Gastroesophageal sphincter (tissue), 4 donors: Measurements from ENCODE around the gene RELL1. TPM values are rescaled to one million over a fixed set of nuclear protein-coding genes. Genes with fewer than 3 reads are reported as not detected.

Experiments
- ATAC-seq: fragments of 150-250 bp; one replicate; pipeline ENCODE4 v1.9.1; 2016; ENCODE audit warnings: mild to moderate bottlenecking, moderate library complexity
- H3K27ac ChIP-seq, 4 donors: fragments of 200-600 bp; sonication (generic) in 3 of 4; 1 replicate in 3 of 4; 2 replicates in 1 of 4; pipeline ENCODE4 v1.5.1; 2016 to 2019
- H3K27me3 ChIP-seq: fragments of 200-600 bp; sonication (generic); one replicate; pipeline ENCODE4 v1.5.1; 2019
- H3K36me3 ChIP-seq, 2 donors: fragments of 200-600 bp; sonication (generic); one replicate each; pipeline ENCODE4 v1.5.1; 2019; ENCODE audit warnings: control low read depth in 1 of 2
- H3K4me1 ChIP-seq, 3 donors: fragments of 200-600 bp; sonication (generic); 1 replicate in 2 of 3; 2 replicates in 1 of 3; pipeline ENCODE4 v1.5.1; 2016 to 2019; ENCODE audit warnings: control low read depth in 2 of 3
- H3K4me3 ChIP-seq, 2 donors: fragments of 200-600 bp; sonication (generic); one replicate each; pipeline ENCODE4 v1.5.1; 2019; ENCODE audit warnings: mild to moderate bottlenecking in 1 of 2, moderate library complexity in 1 of 2
- H3K9me3 ChIP-seq, 3 donors: fragments of 200-600 bp; sonication (generic); one replicate each; pipeline ENCODE4 v1.5.1; 2017 to 2019; ENCODE audit warnings: control low read depth in 2 of 3
- EP300 ChIP-seq: sonication (generic); formaldehyde crosslinking; IDR thresholded peaks from one replicate; pipeline ENCODE4 v1.6.1; 2017; ENCODE audit warnings: antibody characterized with exemption, mild to moderate bottlenecking
- POLR2A ChIP-seq, 2 donors: fragments of 450-650 bp; IDR thresholded peaks; one replicate each; pipeline ENCODE4 v1.6.1; 2017; ENCODE audit warnings: antibody characterized with exemption in 2 of 2, mild to moderate bottlenecking in 2 of 2, moderate library complexity in 1 of 2
- POLR2AphosphoS5 ChIP-seq: sonication (generic); formaldehyde crosslinking; IDR thresholded peaks from one replicate; pipeline ENCODE4 v1.6.1; 2017; ENCODE audit warnings: antibody characterized with exemption
- WGBS, 2 donors: methylation state at CpG; one replicate each; pipeline ENCODE4 v1.1.5; 2018; ENCODE audit warnings: low coverage in 1 of 2; 5-methylcytosine and 5-hydroxymethylcytosine counted together
- total RNA-seq, 4 donors: library from RNA; depleted of rRNA; stranded (reverse); fragments of >200 nt; gene quantifications; one replicate each; pipeline ENCODE4 v1.1.0, GENCODE V29; 2016
- TF ChIP-seq, protein P1 (sequence below), 4 experiments: fragments of 200-600 bp in 2 of 4; fragments of 450-650 bp in 2 of 4; sonication (generic) in 1 of 4; IDR thresholded peaks; one replicate each; pipeline ENCODE4 v1.5.1; 2017 to 2019; ENCODE audit warnings: antibody characterized with exemption in 4 of 4, mild to moderate bottlenecking in 2 of 4, moderate library complexity in 2 of 4

Gene RELL1
- total RNA-seq, 4 donors from 2014 or later: 61.0 to 96.7 (median 69.3) TPM

GRCh38 chr4:37597034-37597433 is 89.1 kb downstream of the RELL1 start:
- Histone ChIP-seq H3K27ac (no peak overlapping the region), H3K9me3 (no peaks in the 10 kb centered on the region), H3K27me3 (no peaks in the 10 kb centered on the region), H3K4me3 (no peak overlapping the region), H3K4me1 (no peaks in the 10 kb centered on the region), H3K36me3 (no peaks in the 10 kb centered on the region)
- 90 to 100% methylated on average over 1 to 4 of the region's 4 CpGs for WGBS, 2 donors
- TF ChIP-seq, protein P1, sequence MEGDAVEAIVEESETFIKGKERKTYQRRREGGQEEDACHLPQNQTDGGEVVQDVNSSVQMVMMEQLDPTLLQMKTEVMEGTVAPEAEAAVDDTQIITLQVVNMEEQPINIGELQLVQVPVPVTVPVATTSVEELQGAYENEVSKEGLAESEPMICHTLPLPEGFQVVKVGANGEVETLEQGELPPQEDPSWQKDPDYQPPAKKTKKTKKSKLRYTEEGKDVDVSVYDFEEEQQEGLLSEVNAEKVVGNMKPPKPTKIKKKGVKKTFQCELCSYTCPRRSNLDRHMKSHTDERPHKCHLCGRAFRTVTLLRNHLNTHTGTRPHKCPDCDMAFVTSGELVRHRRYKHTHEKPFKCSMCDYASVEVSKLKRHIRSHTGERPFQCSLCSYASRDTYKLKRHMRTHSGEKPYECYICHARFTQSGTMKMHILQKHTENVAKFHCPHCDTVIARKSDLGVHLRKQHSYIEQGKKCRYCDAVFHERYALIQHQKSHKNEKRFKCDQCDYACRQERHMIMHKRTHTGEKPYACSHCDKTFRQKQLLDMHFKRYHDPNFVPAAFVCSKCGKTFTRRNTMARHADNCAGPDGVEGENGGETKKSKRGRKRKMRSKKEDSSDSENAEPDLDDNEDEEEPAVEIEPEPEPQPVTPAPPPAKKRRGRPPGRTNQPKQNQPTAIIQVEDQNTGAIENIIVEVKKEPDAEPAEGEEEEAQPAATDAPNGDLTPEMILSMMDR (IDR thresholded peaks at IDR 0.05): no peak
- no peak for TF ChIP-seq POLR2A (IDR thresholded peaks at IDR 0.05)
- no peak for TF ChIP-seq EP300
- no peak for TF ChIP-seq POLR2AphosphoS5
- ATAC-seq: no peak

- TF ChIP-seq POLR2AphosphoS5 (no peak), POLR2A (IDR thresholded peaks at IDR 0.05) (no peak), EP300 (no peak)
- TF ChIP-seq, protein P1 (IDR thresholded peaks at IDR 0.05): no peak
- Histone ChIP-seq H3K27ac (no peak overlapping the region), H3K9me3 (no peaks in the 10 kb centered on the region), H3K36me3 (no peaks in the 10 kb centered on the region), H3K27me3 (no peaks in the 10 kb centered on the region), H3K4me1 (no peaks in the 10 kb centered on the region), H3K4me3 (no peak overlapping the region)
- ATAC-seq: no peak
- 65 to 79% methylated on average over 5 to 12 of the region's 12 CpGs for whole genome bisulfite sequencing, 2 donors
Measured at GRCh38 chr4:37595875-37596680, 90.1 kb downstream of the RELL1 start.

GRCh38 chr4:37594099-37594498 is 92.1 kb downstream of the RELL1 start:
- H3K27me3 ChIP-seq: no peaks in the 10 kb centered on the region
- H3K4me3 ChIP-seq: no peak overlapping the region
- no peak for ATAC-seq
- WGBS, 2 donors: 48 to 62% methylated on average over 2 of the region's 2 CpGs
- TF ChIP-seq POLR2AphosphoS5 (no peak), POLR2A (IDR thresholded peaks at IDR 0.05) (no peak), EP300 (no peak)
- TF ChIP-seq, protein P1 (IDR thresholded peaks at IDR 0.05): no peak
- no peaks in the 10 kb centered on the region for H3K9me3 ChIP-seq
- peaks cover 0 to 14% of the 10 kb centered on the region in 2 donors for H3K36me3 ChIP-seq
- H3K4me1 ChIP-seq: no peaks in the 10 kb centered on the region
- H3K27ac ChIP-seq: no peak overlapping the region

DNA sequence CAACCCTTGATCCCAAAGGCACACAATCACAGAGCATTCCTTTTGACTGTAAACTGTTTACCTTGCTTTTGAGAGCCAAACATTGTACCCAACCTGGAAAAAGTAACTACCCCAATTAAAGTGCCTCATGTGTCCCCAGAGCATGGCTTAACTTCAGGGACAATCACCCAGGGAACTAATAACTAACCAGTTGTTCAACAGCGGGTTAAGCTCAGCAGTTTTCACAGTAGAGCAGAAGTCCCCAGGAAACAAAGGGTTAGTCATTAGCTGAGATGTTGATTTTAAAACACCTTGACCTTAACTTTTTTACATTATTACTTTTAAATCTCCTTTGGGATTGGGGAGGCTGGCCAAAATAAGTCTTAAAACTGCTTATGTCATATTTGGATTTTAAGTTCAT is 94.8 kb downstream of the RELL1 start:
- WGBS, 2 donors: 0 to 88% methylated on average over 1 of the region's 1 CpG
- H3K4me1 ChIP-seq: no peaks in the 10 kb centered on the region
- no peak for ATAC-seq
- H3K4me3 ChIP-seq: no peak overlapping the region
- H3K27ac ChIP-seq: no peak overlapping the region
- H3K36me3 ChIP-seq: peaks cover 0 to 19% of the 10 kb centered on the region in 2 donors
- H3K27me3 ChIP-seq: no peaks in the 10 kb centered on the region
- TF ChIP-seq POLR2AphosphoS5 (no peak), EP300 (no peak), POLR2A (IDR thresholded peaks at IDR 0.05) (no peak)
- TF ChIP-seq, protein P1 (IDR thresholded peaks at IDR 0.05): no peak
- H3K9me3 ChIP-seq: no peaks in the 10 kb centered on the region

DNA sequence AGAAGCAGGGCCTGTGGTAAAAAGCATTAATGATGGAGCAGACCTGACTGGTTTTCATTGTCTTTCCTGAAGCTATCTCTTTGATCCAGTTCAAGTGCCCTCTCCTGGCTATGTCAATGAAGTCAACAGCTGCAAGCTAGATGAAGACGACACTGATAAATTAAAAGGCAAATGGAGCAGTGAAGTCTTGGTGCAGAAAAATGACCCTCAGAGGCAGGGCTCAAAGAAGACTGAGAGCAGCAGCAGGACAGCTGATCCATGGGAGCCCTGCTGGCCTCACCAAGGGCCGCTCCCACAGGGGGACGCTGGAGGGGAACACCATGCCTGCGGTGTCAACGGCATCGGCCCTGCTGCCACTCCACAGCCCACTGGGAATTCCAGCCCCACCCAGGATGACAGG is 96.2 kb downstream of the RELL1 start:
- 86 to 100% methylated on average over 1 to 2 of the region's 6 CpGs for WGBS, 2 donors
- Histone ChIP-seq H3K4me3 (no peak overlapping the region), H3K27ac (no peak overlapping the region), H3K9me3 (no peaks in the 10 kb centered on the region), H3K27me3 (no peaks in the 10 kb centered on the region), H3K36me3 (peaks cover 0 to 19% of the 10 kb centered on the region in 2 donors), H3K4me1 (no peaks in the 10 kb centered on the region)
- ATAC-seq: no peak
- no peak for TF ChIP-seq POLR2AphosphoS5
- TF ChIP-seq, protein P1 (IDR thresholded peaks at IDR 0.05): no peak
- no peak for TF ChIP-seq EP300
- TF ChIP-seq POLR2A (IDR thresholded peaks at IDR 0.05): no peak
